Camera-type eye (tissue), 1 donor: ENCODE results near the gene SHLD2. TPM values are rescaled to one million over a fixed set of nuclear protein-coding genes. Genes with fewer than 3 reads are reported as not detected.

ENCODE experiments used
- total RNA-seq: library from RNA; depleted of rRNA; stranded (reverse); fragments of >200 nt; gene quantifications from one replicate; pipeline ENCODE4 v1.2.3, GENCODE V29; 2014

The SHLD2 gene, protein sequence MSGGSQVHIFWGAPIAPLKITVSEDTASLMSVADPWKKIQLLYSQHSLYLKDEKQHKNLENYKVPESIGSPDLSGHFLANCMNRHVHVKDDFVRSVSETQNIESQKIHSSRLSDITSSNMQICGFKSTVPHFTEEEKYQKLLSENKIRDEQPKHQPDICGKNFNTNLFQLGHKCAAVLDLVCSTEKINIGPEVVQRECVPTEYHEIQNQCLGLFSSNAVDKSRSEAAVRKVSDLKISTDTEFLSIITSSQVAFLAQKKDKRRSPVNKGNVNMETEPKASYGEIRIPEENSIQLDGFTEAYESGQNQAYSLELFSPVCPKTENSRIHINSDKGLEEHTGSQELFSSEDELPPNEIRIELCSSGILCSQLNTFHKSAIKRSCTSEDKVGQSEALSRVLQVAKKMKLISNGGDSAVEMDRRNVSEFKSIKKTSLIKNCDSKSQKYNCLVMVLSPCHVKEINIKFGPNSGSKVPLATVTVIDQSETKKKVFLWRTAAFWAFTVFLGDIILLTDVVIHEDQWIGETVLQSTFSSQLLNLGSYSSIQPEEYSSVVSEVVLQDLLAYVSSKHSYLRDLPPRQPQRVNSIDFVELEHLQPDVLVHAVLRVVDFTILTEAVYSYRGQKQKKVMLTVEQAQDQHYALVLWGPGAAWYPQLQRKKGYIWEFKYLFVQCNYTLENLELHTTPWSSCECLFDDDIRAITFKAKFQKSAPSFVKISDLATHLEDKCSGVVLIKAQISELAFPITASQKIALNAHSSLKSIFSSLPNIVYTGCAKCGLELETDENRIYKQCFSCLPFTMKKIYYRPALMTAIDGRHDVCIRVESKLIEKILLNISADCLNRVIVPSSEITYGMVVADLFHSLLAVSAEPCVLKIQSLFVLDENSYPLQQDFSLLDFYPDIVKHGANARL
- 45.5 TPM for total RNA-seq

GRCh38 chr10:87094373-87095235 lies at the start of gene SHLD2, which contains the start of gene GLUD1:
Gene SHLD2 (plus strand): TSS chr10:87095206. CDS start chr10:87151355, 56,149 bp downstream.
Gene GLUD1 (minus strand): TSS chr10:87094843. CDS start chr10:87094769, 74 bp downstream.

GRCh38 chr10:87225148-87225547 lies 130.1 kb downstream of the SHLD2 start, which contains the start of gene NUTM2A:
Gene NUTM2A (plus strand): TSS chr10:87225448. CDS start chr10:87225831, 383 bp downstream.

Other genes with a start within 250 kb of the SHLD2 start
- gene MMRN2, start 137.6 kb upstream of the SHLD2 start, total RNA-seq, result 33.5 TPM
- 33.3 TPM for gene SNCG, start 136.6 kb upstream of the SHLD2 start, total RNA-seq
- gene ADIRF, start 126.7 kb upstream of the SHLD2 start, total RNA-seq, result 10.1 TPM
- not detected for gene FAM25A, start 74.9 kb upstream of the SHLD2 start, total RNA-seq
- gene GLUD1, start 363 bp upstream of the SHLD2 start, total RNA-seq, result 140 TPM
- 1.9 TPM for gene NUTM2A, start 130.2 kb downstream of the SHLD2 start, total RNA-seq